ENCODE results near the gene NRG2. TPM values are rescaled to one million over a fixed set of nuclear protein-coding genes. Genes with fewer than 3 reads are reported as not detected.

Gene NRG2
- polyA plus RNA-seq, 4 donors: 1.4 to 1.6 (median 1.5) TPM

GRCh38 chr5:139885172-139885856 lies 157.8 kb downstream of the NRG2 start:
- DNase-seq (ENCODE audit: low read depth in 4 of 4, low spot score in 2 of 4): no peak

GRCh38 chr5:139884734-139885133 lies 158.4 kb downstream of the NRG2 start:
- no peak for DNase-seq (ENCODE audit: low read depth in 4 of 4, low spot score in 2 of 4)

GRCh38 chr5:139884144-139884543 lies 159.0 kb downstream of the NRG2 start:
- DNase-seq (ENCODE audit: low read depth in 4 of 4, low spot score in 2 of 4): no peak

- no peak for DNase-seq (ENCODE audit: low read depth in 4 of 4, low spot score in 2 of 4)
Measured at GRCh38 chr5:139882961-139883539, 160.0 kb downstream of the NRG2 start.

- DNase-seq (ENCODE audit: low read depth in 4 of 4, low spot score in 2 of 4): no peak
Measured at GRCh38 chr5:139882316-139882715, 160.8 kb downstream of the NRG2 start.

GRCh38 chr5:139881143-139881733 lies 161.9 kb downstream of the NRG2 start:
- DNase-seq (ENCODE audit: low read depth in 4 of 4, low spot score in 2 of 4): peak in 1 of 4 donors; percentile 33

GRCh38 chr5:139880416-139881142 lies 162.5 kb downstream of the NRG2 start:
- DNase-seq (ENCODE audit: low read depth in 4 of 4, low spot score in 2 of 4): no peak

- DNase-seq (ENCODE audit: low read depth in 4 of 4, low spot score in 2 of 4): no peak
Measured at GRCh38 chr5:139878093-139878492, 165.0 kb downstream of the NRG2 start.

GRCh38 chr5:139877129-139877597 lies 165.9 kb downstream of the NRG2 start:
- DNase-seq (ENCODE audit: low read depth in 4 of 4, low spot score in 2 of 4): no peak

- DNase-seq (ENCODE audit: low read depth in 4 of 4, low spot score in 2 of 4): no peak
Measured at GRCh38 chr5:139875957-139876356, 167.1 kb downstream of the NRG2 start.

- no peak for DNase-seq (ENCODE audit: low read depth in 4 of 4, low spot score in 2 of 4)
Measured at GRCh38 chr5:139872851-139873794, 170.0 kb downstream of the NRG2 start.

- DNase-seq (ENCODE audit: low read depth in 4 of 4, low spot score in 2 of 4): no peak
Measured at GRCh38 chr5:139872052-139872766, 170.9 kb downstream of the NRG2 start.

GRCh38 chr5:139871614-139872013 lies 171.5 kb downstream of the NRG2 start:
- no peak for DNase-seq (ENCODE audit: low read depth in 4 of 4, low spot score in 2 of 4)

GRCh38 chr5:139870677-139871076 lies 172.4 kb downstream of the NRG2 start:
- no peak for DNase-seq (ENCODE audit: low read depth in 4 of 4, low spot score in 2 of 4)

- DNase-seq (ENCODE audit: low read depth in 4 of 4, low spot score in 2 of 4): no peak
Measured at GRCh38 chr5:139869042-139869790, 173.9 kb downstream of the NRG2 start.

GRCh38 chr5:139867581-139867980 lies 175.5 kb downstream of the NRG2 start:
- DNase-seq (ENCODE audit: low read depth in 4 of 4, low spot score in 2 of 4): no peak

GRCh38 chr5:139867109-139867508 lies 176.0 kb downstream of the NRG2 start:
- DNase-seq (ENCODE audit: low read depth in 4 of 4, low spot score in 2 of 4): no peak

- DNase-seq (ENCODE audit: low read depth in 4 of 4, low spot score in 2 of 4): no peak
Measured at GRCh38 chr5:139864716-139865483, 178.2 kb downstream of the NRG2 start.
